ENCODE data around the gene KIF5B. TPM values are rescaled to one million over a fixed set of nuclear protein-coding genes. Genes with fewer than 3 reads are reported as not detected.
A peak's percentile ranks its signal among the peaks of the same experiment; 100 is the strongest.

KIF5B gene
- total RNA-seq, 1 experiment from 2014 or later, result 70.5 TPM

- Mint-ChIP-seq H3K9me3 (no peaks in the 10 kb centered on the region), H3K36me3 (ENCODE audit: insufficient read depth in 1 of 3, low read depth in 3 of 3) (peaks cover 36 to 80% (median 68%) of the 10 kb centered on the region in 3 experiments; a peak in 6 of 7 replicates), H3K4me3 (no peak overlapping the region), H3K27ac (peak overlapping the region in 1 of 3 experiments; percentile 64; a peak in 3 of 7 replicates), H3K4me1 (peaks cover 3% of the 10 kb centered on the region in 2 experiments; a peak in 1 of 4 replicates), H3K27me3 (ENCODE audit: low read depth) (no peaks in the 10 kb centered on the region)
- Histone ChIP-seq H2BK12ac (ENCODE audit: insufficient read length, low read depth, low read length) (no peak overlapping the region), H4K8ac (replicated peaks; ENCODE audit: insufficient read length, low read depth, low read length) (no peak overlapping the region), H3K23me2 (ENCODE audit: insufficient read length, low read depth, low read length, poor library complexity, severe bottlenecking) (no peaks in the 10 kb centered on the region), H3K9ac (ENCODE audit: extremely low read depth, insufficient read length, low read length) (no peak overlapping the region), H3K56ac (ENCODE audit: insufficient read length, low read depth, low read length) (no peak overlapping the region), H3K27ac (ENCODE audit: insufficient read length, low read depth, low read length) (no peak overlapping the region), H3K79me2 (ENCODE audit: insufficient read depth, low read length) (peaks cover 20% of the 10 kb centered on the region; the same call in 1 of the 2 replicates), H2AFZ (ENCODE audit: low read length) (no peak overlapping the region), H3K9me3 (ENCODE audit: control insufficient read depth, low read depth, low read length) (no peaks in the 10 kb centered on the region), H3K23ac (ENCODE audit: insufficient read length, low read depth, low read length) (no peak overlapping the region), H3K79me1 (ENCODE audit: insufficient read depth, low read depth, low read length, poor library complexity, severe bottlenecking) (peaks cover 9% of the 10 kb centered on the region), H2BK15ac (ENCODE audit: low read depth, low read length) (no peak overlapping the region), H3K4me1 (ENCODE audit: insufficient read depth, low read length) (no peaks in the 10 kb centered on the region), H3K4me2 (ENCODE audit: insufficient read depth, insufficient read length, low read length) (no peak overlapping the region), H2BK120ac (ENCODE audit: low read depth, low read length, poor library complexity, severe bottlenecking) (no peak overlapping the region), H3K27me3 (ENCODE audit: insufficient read depth, low read length) (no peaks in the 10 kb centered on the region), H4K91ac (ENCODE audit: insufficient read length, low read depth, low read length) (no peak overlapping the region), H3K4ac (ENCODE audit: low read depth, low read length) (no peak overlapping the region), H4K20me1 (ENCODE audit: control insufficient read depth, insufficient read depth, insufficient read length) (no peaks in the 10 kb centered on the region), H2AK5ac (ENCODE audit: insufficient read length, low read length) (no peak overlapping the region), H2BK20ac (ENCODE audit: low read depth, low read length, poor library complexity, severe bottlenecking) (no peak overlapping the region), H3K14ac (ENCODE audit: insufficient read depth, low read length) (no peak overlapping the region), H3T11ph (ENCODE audit: low read length) (no peak overlapping the region), H2BK5ac (ENCODE audit: insufficient read length, low read length) (no peak overlapping the region), H3K18ac (ENCODE audit: insufficient read length, low read depth, low read length) (no peak overlapping the region), H4K5ac (ENCODE audit: insufficient read length, low read depth, low read length) (no peak overlapping the region)
- no peak for TF ChIP-seq CTCF (conservative IDR thresholded peaks at IDR 0.05)
- DNase-seq, result no peak
- no CpG with 5 or more reads among the region's 1 CpG for WGBS (ENCODE audit: extremely low coverage, insufficient read length, low lambda C conversion rate)
These were observed 16.5 kb downstream of the KIF5B start for GRCh38 chr10:32039734-32040133.

All from H9 (cell line).